ENCODE data around the gene CERCAM.

CERCAM gene

GRCh38 chr9:128456613-128457061, 36.0 kb downstream of the CERCAM start:
- H3K36me3 ChIP-seq (ENCODE audit: insufficient read depth, low read length): peaks cover 19% of the 10 kb centered on the region; the same call in 1 of the 2 replicates
- H3F3A ChIP-seq (ENCODE audit: low read depth): no peaks in the 10 kb centered on the region
- peak overlapping the region; percentile 97 for H2AFZ ChIP-seq (ENCODE audit: low read length)
- H3K9me3 ChIP-seq (ENCODE audit: insufficient read depth, low read depth, low read length): no peaks in the 10 kb centered on the region
- H3K79me2 ChIP-seq (ENCODE audit: insufficient read depth, low read length): peaks cover 38% of the 10 kb centered on the region
- H3K4me1 ChIP-seq (ENCODE audit: insufficient read depth, low read length, poor library complexity, severe bottlenecking): peaks cover 15% of the 10 kb centered on the region
- TF ChIP-seq CTCF (conservative IDR thresholded peaks at IDR 0.05; ENCODE audit: low read length): no peak
- TF ChIP-seq EZH2phosphoT487 (IDR thresholded peaks at IDR 0.05; ENCODE audit: borderline replicate concordance): no peak
- peak overlapping the region; percentile 100 for H3K4me3 ChIP-seq (ENCODE audit: low read length, poor library complexity, severe bottlenecking)
- peak overlapping the region; percentile 96 for H3K9ac ChIP-seq (ENCODE audit: low read depth, low read length, poor library complexity, severe bottlenecking)
- peaks cover 16% of the 10 kb centered on the region for H4K20me1 ChIP-seq (ENCODE audit: insufficient read depth, low read length, poor library complexity, severe bottlenecking)
- H3K27me3 ChIP-seq (ENCODE audit: insufficient read depth, low read length, poor library complexity, severe bottlenecking): no peaks in the 10 kb centered on the region
- peak overlapping the region; percentile 96 for H3K4me2 ChIP-seq (ENCODE audit: low read depth, low read length, poor library complexity, severe bottlenecking)
- no peaks in the 10 kb centered on the region for H3K9me2 ChIP-seq (replicated peaks; ENCODE audit: low read depth, low read length)

DNA sequence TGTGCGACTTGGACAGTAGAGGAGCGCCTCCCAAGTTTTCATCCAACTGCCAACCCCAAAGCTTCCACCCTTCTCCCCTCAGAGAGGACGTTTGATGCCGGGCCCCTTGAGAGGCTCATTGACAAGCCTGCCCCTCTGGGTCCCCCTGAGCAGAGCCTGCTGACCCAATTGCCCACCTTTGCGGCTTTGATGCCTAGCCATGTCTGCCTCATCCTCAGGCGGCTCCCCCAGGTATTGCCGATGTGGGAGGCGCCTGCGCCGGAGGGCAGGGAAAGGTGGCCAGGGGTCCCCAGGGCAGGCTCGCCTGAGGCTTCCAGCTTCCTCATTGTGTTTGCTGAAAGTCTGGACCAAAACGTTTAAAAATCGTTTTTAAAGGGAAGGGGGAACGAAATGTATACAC, 36.5 kb downstream of the CERCAM start:
- no peak for TF ChIP-seq CTCF (conservative IDR thresholded peaks at IDR 0.05; ENCODE audit: low read length)
- TF ChIP-seq EZH2phosphoT487 (IDR thresholded peaks at IDR 0.05; ENCODE audit: borderline replicate concordance): no peak
- H3F3A ChIP-seq (ENCODE audit: low read depth): no peaks in the 10 kb centered on the region
- H3K4me1 ChIP-seq (ENCODE audit: insufficient read depth, low read length, poor library complexity, severe bottlenecking): peaks cover 15% of the 10 kb centered on the region
- peaks cover 38% of the 10 kb centered on the region for H3K79me2 ChIP-seq (ENCODE audit: insufficient read depth, low read length)
- peak overlapping the region; percentile 100 for H3K4me3 ChIP-seq (ENCODE audit: low read length, poor library complexity, severe bottlenecking)
- peak overlapping the region; percentile 96 for H3K9ac ChIP-seq (ENCODE audit: low read depth, low read length, poor library complexity, severe bottlenecking)
- H3K4me2 ChIP-seq (ENCODE audit: low read depth, low read length, poor library complexity, severe bottlenecking): peak overlapping the region; percentile 96
- peak overlapping the region; percentile 97; the same call in 1 of the 2 replicates for H2AFZ ChIP-seq (ENCODE audit: low read length)
- peaks cover 16% of the 10 kb centered on the region for H4K20me1 ChIP-seq (ENCODE audit: insufficient read depth, low read length, poor library complexity, severe bottlenecking)
- H3K27me3 ChIP-seq (ENCODE audit: insufficient read depth, low read length, poor library complexity, severe bottlenecking): no peaks in the 10 kb centered on the region
- H3K36me3 ChIP-seq (ENCODE audit: insufficient read depth, low read length): peaks cover 25% of the 10 kb centered on the region; the same call in 1 of the 2 replicates
- no peaks in the 10 kb centered on the region for H3K9me2 ChIP-seq (replicated peaks; ENCODE audit: low read depth, low read length)
- no peaks in the 10 kb centered on the region for H3K9me3 ChIP-seq (ENCODE audit: insufficient read depth, low read depth, low read length)

- no peak overlapping the region for H2AFZ ChIP-seq (ENCODE audit: low read length)
- H3K4me1 ChIP-seq (ENCODE audit: insufficient read depth, low read length, poor library complexity, severe bottlenecking): peaks cover 15% of the 10 kb centered on the region
- TF ChIP-seq EZH2phosphoT487 (IDR thresholded peaks at IDR 0.05; ENCODE audit: borderline replicate concordance): no peak
- TF ChIP-seq CTCF (conservative IDR thresholded peaks at IDR 0.05; ENCODE audit: low read length): no peak
- H4K20me1 ChIP-seq (ENCODE audit: insufficient read depth, low read length, poor library complexity, severe bottlenecking): peaks cover 16% of the 10 kb centered on the region
- peaks cover 36% of the 10 kb centered on the region; the same call in 1 of the 2 replicates for H3K36me3 ChIP-seq (ENCODE audit: insufficient read depth, low read length)
- no peaks in the 10 kb centered on the region for H3F3A ChIP-seq (ENCODE audit: low read depth)
- no peak overlapping the region for H3K4me3 ChIP-seq (ENCODE audit: low read length, poor library complexity, severe bottlenecking)
- no peak overlapping the region for H3K4me2 ChIP-seq (ENCODE audit: low read depth, low read length, poor library complexity, severe bottlenecking)
- no peak overlapping the region for H3K9ac ChIP-seq (ENCODE audit: low read depth, low read length, poor library complexity, severe bottlenecking)
- H3K9me2 ChIP-seq (replicated peaks; ENCODE audit: low read depth, low read length): no peaks in the 10 kb centered on the region
- H3K9me3 ChIP-seq (ENCODE audit: insufficient read depth, low read depth, low read length): no peaks in the 10 kb centered on the region
- H3K79me2 ChIP-seq (ENCODE audit: insufficient read depth, low read length): peaks cover 38% of the 10 kb centered on the region
- H3K27me3 ChIP-seq (ENCODE audit: insufficient read depth, low read length, poor library complexity, severe bottlenecking): no peaks in the 10 kb centered on the region
These were observed 38.4 kb downstream of the CERCAM start for GRCh38 chr9:128459011-128459410.
